Peyer's patch (tissue), 4 donors: ENCODE results near the gene MCRIP2. TPM values are rescaled to one million over a fixed set of nuclear protein-coding genes. Genes with fewer than 3 reads are reported as not detected.

Experiments
- DNase-seq, 3 donors: peaks; one replicate each; pipeline ENCODE4 v3.0.0-alpha.2; 2017 to 2019
- H3K27ac ChIP-seq, 4 donors: fragments of 200-600 bp; sonication (generic); one replicate each; pipeline ENCODE4 v1.5.1; 2016 to 2019
- H3K27me3 ChIP-seq, 2 donors: fragments of 200-600 bp; sonication (generic); one replicate each; pipeline ENCODE4 v1.5.1; 2019
- H3K36me3 ChIP-seq, 3 donors: fragments of 200-600 bp; sonication (generic); one replicate each; pipeline ENCODE4 v1.5.1; 2016 to 2019
- H3K4me1 ChIP-seq, 4 donors: fragments of 200-600 bp; sonication (generic); one replicate each; pipeline ENCODE4 v1.5.1; 2016 to 2019
- H3K4me3 ChIP-seq, 4 donors: fragments of 200-600 bp; sonication (generic); 1 replicate in 3 of 4; 2 replicates in 1 of 4; pipeline ENCODE4 v1.5.1; 2016 to 2019; ENCODE audit warnings: mild to moderate bottlenecking in 1 of 4
- H3K9me3 ChIP-seq, 4 donors: fragments of 200-600 bp; sonication (generic); one replicate each; pipeline ENCODE4 v1.5.1; 2016 to 2019; ENCODE audit warnings: mild to moderate bottlenecking in 1 of 4
- CTCF ChIP-seq, 6 experiments: fragments of 450-650 bp in 4 of 6; fragments of 200-600 bp in 2 of 6; sonication (generic) in 1 of 6; IDR thresholded peaks; one replicate each; pipeline ENCODE4 v1.5.1; 2017 to 2019; ENCODE audit warnings: antibody characterized with exemption in 6 of 6, mild to moderate bottlenecking in 3 of 6, moderate library complexity in 1 of 6
- POLR2A ChIP-seq, 2 donors: fragments of 450-650 bp; IDR thresholded peaks; one replicate each; pipeline ENCODE4 v1.5.1; 2017; ENCODE audit warnings: antibody characterized with exemption in 2 of 2, mild to moderate bottlenecking in 2 of 2, moderate library complexity in 2 of 2
- total RNA-seq, 4 donors: library from RNA; depleted of rRNA; stranded (reverse); fragments of >200 nt; gene quantifications; one replicate each; pipeline ENCODE4 v1.1.0, GENCODE V29; 2016

Gene MCRIP2
- total RNA-seq, 4 donors from 2014 or later: 114 to 260 (median 222) TPM

GRCh38 chr16:638034-638543, 3.5 kb upstream of the MCRIP2 start:
- Histone ChIP-seq H3K4me3 (no peak overlapping the region), H3K36me3 (peaks cover 0 to 13% (median 0%) of the 10 kb centered on the region in 3 donors), H3K9me3 (no peaks in the 10 kb centered on the region), H3K4me1 (peaks cover 0 to 22% (median 14%) of the 10 kb centered on the region in 4 donors), H3K27ac (no peak overlapping the region), H3K27me3 (no peaks in the 10 kb centered on the region)
- TF ChIP-seq CTCF (IDR thresholded peaks at IDR 0.05) (no peak), POLR2A (IDR thresholded peaks at IDR 0.05) (no peak)
- DNase-seq: no peak

GRCh38 chr16:638836-639235, 2.8 kb upstream of the MCRIP2 start:
- H3K4me3 ChIP-seq: no peak overlapping the region
- peaks cover 0 to 5% (median 0%) of the 10 kb centered on the region in 3 donors for H3K36me3 ChIP-seq
- peak overlapping the region in 1 of 4 donors; percentile 0 for H3K27ac ChIP-seq
- H3K27me3 ChIP-seq: no peaks in the 10 kb centered on the region
- no peak for TF ChIP-seq POLR2A (IDR thresholded peaks at IDR 0.05)
- TF ChIP-seq CTCF (IDR thresholded peaks at IDR 0.05): no peak
- DNase-seq: no peak
- H3K9me3 ChIP-seq: no peaks in the 10 kb centered on the region
- peaks cover 0 to 22% (median 15%) of the 10 kb centered on the region in 4 donors for H3K4me1 ChIP-seq

- DNase-seq: no peak
- peak overlapping the region in 2 of 4 donors; percentile 75 to 98 for H3K4me3 ChIP-seq
- no peaks in the 10 kb centered on the region for H3K27me3 ChIP-seq
- H3K9me3 ChIP-seq: no peaks in the 10 kb centered on the region
- peaks cover 0 to 29% (median 10%) of the 10 kb centered on the region in 4 donors for H3K4me1 ChIP-seq
- H3K27ac ChIP-seq: peak overlapping the region in 1 of 4 donors; percentile 99
- H3K36me3 ChIP-seq: no peaks in the 10 kb centered on the region
- TF ChIP-seq POLR2A (IDR thresholded peaks at IDR 0.05) (no peak), CTCF (IDR thresholded peaks at IDR 0.05) (no peak)
Measured at GRCh38 chr16:640614-641013, 1.0 kb upstream of the MCRIP2 start.

- Histone ChIP-seq H3K4me1 (peaks cover 0 to 41% (median 9%) of the 10 kb centered on the region in 4 donors), H3K9me3 (no peaks in the 10 kb centered on the region), H3K36me3 (no peaks in the 10 kb centered on the region), H3K27ac (peak overlapping the region; percentile 90 to 99 (median 92)), H3K4me3 (peak overlapping the region; percentile 70 to 98 (median 82)), H3K27me3 (no peaks in the 10 kb centered on the region)
- TF ChIP-seq CTCF (IDR thresholded peaks at IDR 0.05) (peak in 1 of 6 experiments; percentile 2), POLR2A (IDR thresholded peaks at IDR 0.05) (peak; percentile 48 to 68)
- peak; percentile 68 to 87 (median 87) for DNase-seq
Measured at GRCh38 chr16:642189-643049, 791 bp downstream of the MCRIP2 start.

GRCh38 chr16:643050-643368, 1.4 kb downstream of the MCRIP2 start:
- DNase-seq: no peak
- peak overlapping the region; percentile 70 to 98 (median 82) for H3K4me3 ChIP-seq
- no peak for TF ChIP-seq CTCF (IDR thresholded peaks at IDR 0.05)
- TF ChIP-seq POLR2A (IDR thresholded peaks at IDR 0.05): no peak
- H3K36me3 ChIP-seq: no peaks in the 10 kb centered on the region
- no peaks in the 10 kb centered on the region for H3K27me3 ChIP-seq
- no peaks in the 10 kb centered on the region for H3K9me3 ChIP-seq
- peaks cover 0 to 42% (median 12%) of the 10 kb centered on the region in 4 donors for H3K4me1 ChIP-seq
- H3K27ac ChIP-seq: peak overlapping the region; percentile 90 to 99 (median 92)
